Transverse colon (tissue), 4 donors: ENCODE results near the gene FBXL16.

Experiments
- CTCF ChIP-seq, 5 experiments: fragments of 200-600 bp in 3 of 5; fragments of 450-650 bp in 2 of 5; sonication (generic) in 3 of 5; IDR thresholded peaks; 1 replicate in 2 of 5; 2 replicates in 3 of 5; pipeline ENCODE4 v1.5.1; 2016 to 2017; ENCODE audit warnings: antibody characterized with exemption in 5 of 5, inconsistent platforms in 3 of 5, mild to moderate bottlenecking in 2 of 5, moderate library complexity in 1 of 5
- EP300 ChIP-seq: sonication (generic); formaldehyde crosslinking; IDR thresholded peaks from one replicate; pipeline ENCODE4 v1.6.1; 2017; ENCODE audit warnings: antibody characterized with exemption, low read depth
- POLR2A ChIP-seq: fragments of 450-650 bp; IDR thresholded peaks from one replicate; pipeline ENCODE4 v1.6.1; 2016; ENCODE audit warnings: antibody characterized with exemption, mild to moderate bottlenecking, moderate library complexity
- POLR2AphosphoS5 ChIP-seq, 3 donors: sonication (generic); formaldehyde crosslinking; IDR thresholded peaks; one replicate each; pipeline ENCODE4 v1.6.1; 2016; ENCODE audit warnings: antibody characterized with exemption in 3 of 3

GRCh38 chr16:703406-703805, 2.2 kb downstream of the FBXL16 start:
- no peak for TF ChIP-seq CTCF (IDR thresholded peaks at IDR 0.05)
- TF ChIP-seq POLR2A, result no peak
- TF ChIP-seq POLR2AphosphoS5 (IDR thresholded peaks at IDR 0.05), result no peak
- TF ChIP-seq EP300, result no peak
